Measurements from ENCODE around the gene GOLIM4.

The GOLIM4 gene

DNA sequence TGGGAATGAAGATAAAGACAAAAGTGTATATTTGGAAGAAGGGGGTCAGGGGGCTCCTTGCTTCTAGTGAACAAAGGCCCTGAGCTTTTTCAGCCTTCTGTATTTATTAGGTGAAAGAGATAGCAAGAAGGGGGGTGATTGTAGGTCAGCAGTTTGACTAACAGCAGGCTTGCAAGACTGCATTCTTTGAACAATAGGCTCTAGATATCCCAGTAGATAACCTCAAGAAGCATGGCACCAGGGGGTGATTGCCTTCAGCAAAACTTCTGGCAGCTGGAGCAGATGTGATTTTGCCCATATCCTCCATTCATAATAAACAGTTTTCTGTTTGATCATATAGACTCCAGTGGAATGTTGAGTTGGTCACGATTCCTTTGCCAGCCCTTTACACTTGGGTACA is 31.7 kb upstream of the GOLIM4 start:
- TF ChIP-seq, protein P1, sequence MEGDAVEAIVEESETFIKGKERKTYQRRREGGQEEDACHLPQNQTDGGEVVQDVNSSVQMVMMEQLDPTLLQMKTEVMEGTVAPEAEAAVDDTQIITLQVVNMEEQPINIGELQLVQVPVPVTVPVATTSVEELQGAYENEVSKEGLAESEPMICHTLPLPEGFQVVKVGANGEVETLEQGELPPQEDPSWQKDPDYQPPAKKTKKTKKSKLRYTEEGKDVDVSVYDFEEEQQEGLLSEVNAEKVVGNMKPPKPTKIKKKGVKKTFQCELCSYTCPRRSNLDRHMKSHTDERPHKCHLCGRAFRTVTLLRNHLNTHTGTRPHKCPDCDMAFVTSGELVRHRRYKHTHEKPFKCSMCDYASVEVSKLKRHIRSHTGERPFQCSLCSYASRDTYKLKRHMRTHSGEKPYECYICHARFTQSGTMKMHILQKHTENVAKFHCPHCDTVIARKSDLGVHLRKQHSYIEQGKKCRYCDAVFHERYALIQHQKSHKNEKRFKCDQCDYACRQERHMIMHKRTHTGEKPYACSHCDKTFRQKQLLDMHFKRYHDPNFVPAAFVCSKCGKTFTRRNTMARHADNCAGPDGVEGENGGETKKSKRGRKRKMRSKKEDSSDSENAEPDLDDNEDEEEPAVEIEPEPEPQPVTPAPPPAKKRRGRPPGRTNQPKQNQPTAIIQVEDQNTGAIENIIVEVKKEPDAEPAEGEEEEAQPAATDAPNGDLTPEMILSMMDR (IDR thresholded peaks at IDR 0.05; ENCODE audit: low read depth, low read length, missing control alignments), result no peak
- Histone ChIP-seq H3K27ac (no peak overlapping the region), H3K27me3 (replicated peaks) (no peaks in the 10 kb centered on the region), H3K4me3 (ENCODE audit: low read depth, low read length) (no peak overlapping the region), H3K36me3 (replicated peaks) (no peaks in the 10 kb centered on the region)
- no peak for DNase-seq
- in situ Hi-C loops (cut with HindIII; ENCODE audit: low pct_ligation_motif_present, low sequenced_read_pairs), result no loop called here

DNA sequence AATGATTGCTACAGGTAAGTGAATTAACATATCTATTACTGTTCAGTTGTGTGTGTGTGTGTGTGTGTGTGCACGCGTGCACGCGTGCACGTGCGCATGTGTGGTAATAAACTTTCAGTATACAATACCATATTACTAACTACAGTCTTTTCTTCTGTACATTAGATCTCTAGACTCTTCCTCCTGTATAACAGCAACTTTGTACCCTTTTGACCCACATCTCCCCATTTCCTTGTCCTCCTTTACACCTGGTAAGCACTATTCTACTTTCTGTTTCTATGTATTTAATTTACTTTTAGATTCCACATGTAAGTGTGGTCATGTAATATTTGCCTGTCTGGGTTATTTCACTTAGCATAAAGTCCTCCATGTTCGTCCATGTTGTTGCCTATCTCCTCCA is 29.1 kb upstream of the GOLIM4 start:
- H3K27ac ChIP-seq, result no peak overlapping the region

DNA sequence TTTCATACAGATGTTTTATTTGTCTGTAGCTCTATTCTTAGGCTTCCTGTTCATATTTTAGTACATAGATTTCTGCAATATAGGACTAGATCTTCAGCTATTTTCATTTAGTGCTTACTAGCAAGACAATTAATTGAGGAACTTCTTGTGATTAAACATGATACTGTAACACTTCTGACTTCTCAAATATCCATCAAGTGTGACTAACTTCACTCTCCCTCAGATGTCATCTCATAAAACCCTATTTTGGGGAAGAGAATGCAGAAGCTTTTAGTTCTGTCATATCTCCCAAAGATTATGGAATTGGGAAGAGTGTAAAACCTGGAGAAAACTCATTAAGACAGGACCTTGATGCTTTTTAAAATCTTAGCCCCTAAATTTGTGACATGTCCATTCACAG is 28.6 kb upstream of the GOLIM4 start:
- in situ Hi-C loops (cut with HindIII; ENCODE audit: low pct_ligation_motif_present, low sequenced_read_pairs), result no loop called here
- Histone ChIP-seq H3K36me3 (replicated peaks) (no peaks in the 10 kb centered on the region), H3K27ac (no peak overlapping the region), H3K4me3 (ENCODE audit: low read depth, low read length) (no peak overlapping the region), H3K27me3 (replicated peaks) (no peaks in the 10 kb centered on the region)
- DNase-seq, result no peak
- TF ChIP-seq, protein P1 (IDR thresholded peaks at IDR 0.05; ENCODE audit: low read depth, low read length, missing control alignments), result no peak

More for the DNA sequence above, 29.1 kb upstream of the GOLIM4 start:
- TF ChIP-seq, protein P1 (IDR thresholded peaks at IDR 0.05; ENCODE audit: low read depth, low read length, missing control alignments), result no peak
- DNase-seq, result no peak
- Histone ChIP-seq H3K4me3 (ENCODE audit: low read depth, low read length) (no peak overlapping the region), H3K27me3 (replicated peaks) (no peaks in the 10 kb centered on the region), H3K36me3 (replicated peaks) (no peaks in the 10 kb centered on the region)
- in situ Hi-C loops (cut with HindIII; ENCODE audit: low pct_ligation_motif_present, low sequenced_read_pairs), result no loop called here

DNA sequence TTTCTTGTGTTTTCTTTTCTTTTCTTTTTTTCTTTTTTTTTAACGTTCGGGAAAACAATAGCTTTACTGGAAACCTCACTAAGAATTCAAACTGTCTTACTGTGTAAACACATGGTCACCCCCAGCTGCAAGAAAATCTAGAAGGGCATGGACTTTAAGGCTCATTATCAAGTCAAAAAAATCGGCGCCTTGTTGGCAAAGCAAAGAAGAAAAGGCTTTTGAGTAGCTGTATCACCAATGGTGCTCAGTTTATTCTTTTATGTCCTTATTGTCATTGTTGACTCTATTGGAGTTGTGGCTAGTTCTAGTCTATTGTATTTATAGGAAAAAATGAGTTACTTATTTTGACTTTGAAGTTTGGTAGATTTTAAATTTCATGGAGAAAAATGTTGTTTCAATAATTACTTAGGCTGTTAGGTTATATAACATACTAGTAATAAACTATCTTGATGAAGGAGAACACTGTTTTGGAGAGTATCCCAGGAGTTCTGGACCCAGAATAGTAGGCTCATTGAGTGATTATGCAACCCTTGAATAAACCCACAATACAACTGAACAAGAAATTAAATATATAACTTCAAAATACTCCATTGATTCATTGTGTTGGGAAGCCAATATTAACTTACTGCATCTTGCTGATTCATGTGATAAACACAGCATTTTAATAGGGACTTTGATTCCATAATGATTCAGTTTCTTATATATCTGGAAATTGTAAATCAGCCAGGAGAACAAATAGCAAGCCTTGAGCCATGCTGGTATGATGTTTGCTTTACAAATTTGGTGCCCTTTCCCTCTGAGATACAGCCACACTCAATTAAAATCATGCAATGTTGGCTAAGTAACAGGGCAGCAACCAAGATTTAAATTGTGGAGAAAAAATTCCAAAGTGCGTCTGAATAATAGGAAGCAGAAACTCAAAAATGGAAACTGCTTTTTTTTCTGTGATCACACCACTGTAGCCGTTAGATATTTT is 27.8 kb upstream of the GOLIM4 start:
- Histone ChIP-seq H3K4me3 (ENCODE audit: low read depth, low read length) (no peak overlapping the region), H3K36me3 (replicated peaks) (no peaks in the 10 kb centered on the region), H3K27me3 (replicated peaks) (no peaks in the 10 kb centered on the region), H3K27ac (no peak overlapping the region)
- in situ Hi-C loops (cut with HindIII; ENCODE audit: low pct_ligation_motif_present, low sequenced_read_pairs), result no loop called here
- DNase-seq, result no peak
- TF ChIP-seq, protein P1 (IDR thresholded peaks at IDR 0.05; ENCODE audit: low read depth, low read length, missing control alignments), result no peak

DNA sequence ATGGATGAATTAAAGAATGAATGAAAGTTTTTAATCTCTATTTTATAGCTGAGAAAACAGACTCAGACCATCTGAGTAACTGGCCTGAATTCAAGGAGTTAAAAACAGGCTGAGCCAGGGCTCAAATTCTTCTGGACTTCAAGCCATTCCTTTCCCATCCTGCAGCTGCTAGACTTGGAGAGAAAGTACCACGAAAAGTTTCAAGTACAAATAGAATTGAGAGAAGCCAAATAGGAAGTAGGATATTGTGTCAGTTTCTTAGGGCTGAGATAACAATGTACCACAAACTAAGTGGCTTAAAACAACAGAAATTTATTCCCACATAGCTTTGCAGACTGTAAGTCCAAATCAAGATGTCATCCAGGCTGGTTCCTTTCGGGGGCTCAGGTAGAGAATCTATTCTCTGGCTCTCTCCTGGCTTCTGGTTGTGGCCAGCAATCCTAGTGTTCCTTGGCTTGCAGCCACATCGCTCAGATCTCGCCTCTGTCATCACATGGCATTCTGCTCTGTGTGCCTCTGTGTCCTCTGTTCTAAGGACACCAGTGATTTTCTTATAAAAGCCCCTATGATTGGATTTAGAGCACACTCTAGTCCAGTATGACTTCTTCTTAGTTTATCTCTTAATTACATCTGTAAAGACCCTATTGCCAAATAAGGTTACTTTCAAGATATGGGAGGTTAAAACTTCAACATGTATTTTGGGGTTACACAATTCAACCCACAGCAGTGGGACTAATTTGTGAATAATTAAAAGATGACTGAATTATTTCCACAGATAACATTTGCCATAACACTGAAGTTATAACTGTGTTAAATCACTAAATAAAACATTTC is 25.7 kb upstream of the GOLIM4 start:
- no peak overlapping the region for H3K27ac ChIP-seq

More for the DNA sequence above, 25.7 kb upstream of the GOLIM4 start:
- TF ChIP-seq, protein P1 (IDR thresholded peaks at IDR 0.05; ENCODE audit: low read depth, low read length, missing control alignments), result no peak
- no peak for DNase-seq
- no peaks in the 10 kb centered on the region for H3K27me3 ChIP-seq (replicated peaks)
- in situ Hi-C loops (cut with HindIII; ENCODE audit: low pct_ligation_motif_present, low sequenced_read_pairs), result no loop called here
- no peak overlapping the region for H3K4me3 ChIP-seq (ENCODE audit: low read depth, low read length)
- H3K36me3 ChIP-seq (replicated peaks), result no peaks in the 10 kb centered on the region

Measured in brain microvascular endothelial cell (primary cell).